MG63 (cell line): ENCODE data around the gene RDH14. TPM values are rescaled to one million over a fixed set of nuclear protein-coding genes. Genes with fewer than 3 reads are reported as not detected.

Source experiments
- DNase-seq: peaks from one replicate; pipeline ENCODE4 v3.0.0-alpha.2; 2020
- H3K27me3 ChIP-seq: fragments of 250-450 bp; sonication (Bioruptor Pico); 2 replicates; pipeline ENCODE4 v1.5.1; 2020; ENCODE audit warnings: mild to moderate bottlenecking, moderate library complexity
- H3K36me3 ChIP-seq: fragments of 250-450 bp; sonication (Bioruptor Pico); 2 replicates; pipeline ENCODE4 v1.5.1; 2020; ENCODE audit warnings: mild to moderate bottlenecking, moderate library complexity
- H3K4me3 ChIP-seq: fragments of 250-450 bp; sonication (Bioruptor Pico); 2 replicates; pipeline ENCODE4 v1.5.1; 2020; ENCODE audit warnings: mild to moderate bottlenecking, moderate library complexity
- H3K9me3 ChIP-seq: fragments of 250-450 bp; sonication (Bioruptor Pico); 2 replicates; pipeline ENCODE4 v1.5.1; 2020; ENCODE audit warnings: mild to moderate bottlenecking, moderate library complexity
- total RNA-seq: library from RNA; depleted of rRNA; stranded (reverse); fragments of >200 nt; shearing (Covaris generic); gene quantifications from 2 replicates; pipeline ENCODE4 v1.2.3, GENCODE V29; 2014; ENCODE audit warnings: low replicate concordance; rRNA removed

RDH14 gene
- 29.1 and 34.6 TPM in 2 replicates for total RNA-seq

GRCh38 chr2:18560031-18560796 is at the start of gene RDH14:
Gene RDH14, minus strand, starts transcription at chr2:18560653. Its CDS starts 81 bp downstream, at chr2:18560572.
- peak; percentile 93 for DNase-seq
- H3K4me3 ChIP-seq = peak within 1 kb of the TSS; percentile 80
- H3K27me3 ChIP-seq = no peaks in the 10 kb centered on the region
- peaks cover 16% of the 10 kb centered on the region for H3K36me3 ChIP-seq
- H3K9me3 ChIP-seq = peaks cover 4% of the 10 kb centered on the region; the same call in 1 of the 2 replicates

GRCh38 chr2:18610090-18610489 is 49.6 kb upstream of the RDH14 start:
- DNase-seq = no peak
- H3K27me3 ChIP-seq = no peaks in the 10 kb centered on the region
- H3K36me3 ChIP-seq = no peaks in the 10 kb centered on the region
- no peak overlapping the region for H3K4me3 ChIP-seq
- no peaks in the 10 kb centered on the region for H3K9me3 ChIP-seq

GRCh38 chr2:18605115-18605514 is 44.7 kb upstream of the RDH14 start:
- DNase-seq = no peak
- no peaks in the 10 kb centered on the region for H3K27me3 ChIP-seq
- no peak overlapping the region for H3K4me3 ChIP-seq
- no peaks in the 10 kb centered on the region for H3K36me3 ChIP-seq
- no peaks in the 10 kb centered on the region for H3K9me3 ChIP-seq

- Histone ChIP-seq H3K4me3 (no peak overlapping the region), H3K9me3 (no peaks in the 10 kb centered on the region), H3K36me3 (no peaks in the 10 kb centered on the region), H3K27me3 (no peaks in the 10 kb centered on the region)
- no peak for DNase-seq
Measured at GRCh38 chr2:18604531-18604885, 44.1 kb upstream of the RDH14 start.

- DNase-seq = no peak
- Histone ChIP-seq H3K27me3 (no peaks in the 10 kb centered on the region), H3K9me3 (no peaks in the 10 kb centered on the region), H3K36me3 (no peaks in the 10 kb centered on the region), H3K4me3 (no peak overlapping the region)
Measured at GRCh38 chr2:18603854-18604530, 43.5 kb upstream of the RDH14 start.

GRCh38 chr2:18602298-18602697 is 41.8 kb upstream of the RDH14 start:
- no peaks in the 10 kb centered on the region for H3K27me3 ChIP-seq
- no peak overlapping the region for H3K4me3 ChIP-seq
- no peaks in the 10 kb centered on the region for H3K36me3 ChIP-seq
- H3K9me3 ChIP-seq = no peaks in the 10 kb centered on the region
- no peak for DNase-seq

GRCh38 chr2:18600255-18600613 is 39.8 kb upstream of the RDH14 start:
- Histone ChIP-seq H3K4me3 (no peak overlapping the region), H3K9me3 (no peaks in the 10 kb centered on the region), H3K36me3 (no peaks in the 10 kb centered on the region), H3K27me3 (no peaks in the 10 kb centered on the region)
- no peak for DNase-seq

- DNase-seq = peak; percentile 79
- no peaks in the 10 kb centered on the region for H3K36me3 ChIP-seq
- H3K4me3 ChIP-seq = no peak overlapping the region
- no peaks in the 10 kb centered on the region for H3K27me3 ChIP-seq
- H3K9me3 ChIP-seq = no peaks in the 10 kb centered on the region
Measured at GRCh38 chr2:18599509-18600254, 39.2 kb upstream of the RDH14 start.

- no peaks in the 10 kb centered on the region for H3K9me3 ChIP-seq
- H3K4me3 ChIP-seq = no peak overlapping the region
- DNase-seq = no peak
Measured at GRCh38 chr2:18598848-18599484, 38.5 kb upstream of the RDH14 start.

GRCh38 chr2:18597618-18598017 is 37.2 kb upstream of the RDH14 start:
- Histone ChIP-seq H3K36me3 (no peaks in the 10 kb centered on the region), H3K4me3 (no peak overlapping the region), H3K9me3 (no peaks in the 10 kb centered on the region), H3K27me3 (no peaks in the 10 kb centered on the region)
- DNase-seq = no peak

More at GRCh38 chr2:18598848-18599484, 38.5 kb upstream of the RDH14 start:
- Histone ChIP-seq H3K36me3 (no peaks in the 10 kb centered on the region), H3K27me3 (no peaks in the 10 kb centered on the region)

- no peaks in the 10 kb centered on the region for H3K9me3 ChIP-seq
- H3K4me3 ChIP-seq = no peak overlapping the region
- no peak for DNase-seq
- no peaks in the 10 kb centered on the region for H3K36me3 ChIP-seq
- no peaks in the 10 kb centered on the region for H3K27me3 ChIP-seq
Measured at GRCh38 chr2:18596993-18597392, 36.5 kb upstream of the RDH14 start.

- no peak for DNase-seq
- H3K36me3 ChIP-seq = no peaks in the 10 kb centered on the region
- H3K9me3 ChIP-seq = no peaks in the 10 kb centered on the region
- no peaks in the 10 kb centered on the region for H3K27me3 ChIP-seq
- no peak overlapping the region for H3K4me3 ChIP-seq
Measured at GRCh38 chr2:18593496-18593895, 33.0 kb upstream of the RDH14 start.

- H3K9me3 ChIP-seq = no peaks in the 10 kb centered on the region
- H3K36me3 ChIP-seq = no peaks in the 10 kb centered on the region
- no peaks in the 10 kb centered on the region for H3K27me3 ChIP-seq
- no peak overlapping the region for H3K4me3 ChIP-seq
- DNase-seq = no peak
Measured at GRCh38 chr2:18592372-18592771, 31.9 kb upstream of the RDH14 start.

GRCh38 chr2:18589354-18589753 is 28.9 kb upstream of the RDH14 start, which contains the start of gene NT5C1B:
Gene NT5C1B, minus strand, starts transcription at chr2:18589569. Its CDS starts 101 bp downstream, at chr2:18589468.
- no peaks in the 10 kb centered on the region for H3K36me3 ChIP-seq
- no peak within 1 kb of the TSS for H3K4me3 ChIP-seq
- DNase-seq = no peak
- no peaks in the 10 kb centered on the region for H3K27me3 ChIP-seq
- H3K9me3 ChIP-seq = no peaks in the 10 kb centered on the region

GRCh38 chr2:18588802-18589201 is 28.3 kb upstream of the RDH14 start:
- H3K27me3 ChIP-seq = no peaks in the 10 kb centered on the region
- DNase-seq = no peak
- no peaks in the 10 kb centered on the region for H3K36me3 ChIP-seq
- H3K9me3 ChIP-seq = no peaks in the 10 kb centered on the region
- no peak overlapping the region for H3K4me3 ChIP-seq

GRCh38 chr2:18588049-18588448 is 27.6 kb upstream of the RDH14 start:
- H3K27me3 ChIP-seq = no peaks in the 10 kb centered on the region
- H3K36me3 ChIP-seq = no peaks in the 10 kb centered on the region
- H3K4me3 ChIP-seq = no peak overlapping the region
- no peak for DNase-seq
- no peaks in the 10 kb centered on the region for H3K9me3 ChIP-seq

- no peak for DNase-seq
- no peaks in the 10 kb centered on the region for H3K9me3 ChIP-seq
- H3K36me3 ChIP-seq = no peaks in the 10 kb centered on the region
- no peak overlapping the region for H3K4me3 ChIP-seq
- H3K27me3 ChIP-seq = no peaks in the 10 kb centered on the region
Measured at GRCh38 chr2:18585526-18585925, 25.1 kb upstream of the RDH14 start.
